Endothelial cell of umbilical vein (primary cell): ENCODE measurements around the gene DPP9. TPM values are rescaled to one million over a fixed set of nuclear protein-coding genes. Genes with fewer than 3 reads are reported as not detected.

Source experiments
- BruUV-seq: library from RNA; stranded (reverse); fragments of 400-500 nt; replicated peaks from 2 replicates; lab custom pipeline; 2021; lab: Mats Ljungman, UMichigan
- CTCF ChIA-PET: fragments of 300-600, 350-600 bp; sonication (Branson Sonifier 250); formaldehyde crosslinking; loops from one replicate; lab custom pipeline; 2021; ENCODE audit warnings: antibody characterized with exemption, inconsistent platforms; lab: Charles Lee
- POLR2A ChIA-PET: fragments of 300-600, 350-600 bp; sonication (Branson Sonifier 250); formaldehyde crosslinking; loops from one replicate; lab custom pipeline; 2021; ENCODE audit warnings: antibody characterized with exemption, inconsistent platforms; lab: Charles Lee
- DNase-seq: peaks from one replicate; pipeline ENCODE4 v3.0.0-alpha.2; 2011; ENCODE audit warnings: low read depth, low spot score
- FAIRE-seq: peaks from 2 replicates; lab custom pipeline; 2011; peaks lifted over from hg19 to GRCh38; lab: Jason Lieb, UNC
- H2AFZ ChIP-seq: 2 replicates; pipeline ENCODE4 v1.6.0; 2012; ENCODE audit warnings: low read depth, low read length, control low read depth, inconsistent platforms
- H3K27ac ChIP-seq: 2 replicates; pipeline ENCODE4 v1.5.1; 2011; ENCODE audit warnings: low read depth, mild to moderate bottlenecking, control low read depth, low read length, moderate library complexity; ENCODE audit not compliant: insufficient read depth
- H3K27me3 ChIP-seq, 2 experiments: 2 replicates each; pipeline versions ENCODE4 v1.6.0 to v1.6.1; 2011; ENCODE audit warnings: low read length in 2 of 2, mixed read lengths in 1 of 2; ENCODE audit not compliant: control insufficient read depth in 2 of 2, insufficient read depth in 2 of 2
- H3K36me3 ChIP-seq, 2 experiments: 2 replicates in 1 of 2; 3 replicates in 1 of 2; pipeline ENCODE4 v1.5.1; 2011; ENCODE audit warnings: low read length in 2 of 2, mild to moderate bottlenecking in 1 of 2, moderate library complexity in 1 of 2; ENCODE audit not compliant: control insufficient read depth in 2 of 2, insufficient read depth in 2 of 2; ENCODE audit errors: extremely low read depth in 1 of 2
- H3K4me1 ChIP-seq: 3 replicates; pipeline ENCODE4 v1.5.1; 2011; ENCODE audit warnings: mild to moderate bottlenecking, low read length; ENCODE audit not compliant: control insufficient read depth, insufficient read depth; ENCODE audit errors: extremely low read depth
- H3K4me2 ChIP-seq: 2 replicates; pipeline ENCODE4 v1.6.1; 2011; ENCODE audit warnings: low read length, control low read depth, mixed read lengths; ENCODE audit not compliant: insufficient read depth
- H3K4me3 ChIP-seq, 3 experiments: fragments of 200-600 bp in 1 of 3; sonication (generic), shearing (Covaris generic) in 1 of 3; replicated peaks in 1 of 3; 2 replicates each; pipeline ENCODE4 v1.5.1; 2011 to 2016; ENCODE audit warnings: control low read depth in 3 of 3, low read length in 3 of 3, mild to moderate bottlenecking in 2 of 3, inconsistent platforms in 1 of 3, low read depth in 1 of 3, moderate library complexity in 1 of 3; ENCODE audit not compliant: insufficient read depth in 1 of 3
- H3K79me2 ChIP-seq: 2 replicates; pipeline ENCODE4 v1.6.0; 2012; ENCODE audit warnings: low read length, inconsistent platforms; ENCODE audit not compliant: control insufficient read depth, insufficient read depth
- H3K9ac ChIP-seq: replicated peaks from 2 replicates; pipeline ENCODE3; 2011; ENCODE audit warnings: low read length, control low read depth; ENCODE audit not compliant: insufficient read depth; ENCODE audit errors: extremely low read depth
- H3K9me1 ChIP-seq: replicated peaks from 3 replicates; pipeline ENCODE4 v1.6.0; 2011; ENCODE audit warnings: mild to moderate bottlenecking, low read length; ENCODE audit not compliant: control insufficient read depth, insufficient read depth; ENCODE audit errors: extremely low read depth
- H3K9me3 ChIP-seq: replicated peaks from 2 replicates; pipeline ENCODE4 v1.5.1; 2012; ENCODE audit warnings: low read length, inconsistent platforms; ENCODE audit not compliant: control insufficient read depth, insufficient read depth
- H4K20me1 ChIP-seq: replicated peaks from 2 replicates; pipeline ENCODE3; 2011; ENCODE audit warnings: mild to moderate bottlenecking, low read length; ENCODE audit not compliant: control insufficient read depth, insufficient read depth; ENCODE audit errors: extremely low read depth
- EZH2 ChIP-seq: IDR thresholded peaks from 2 replicates; pipeline ENCODE4 v1.6.1; 2012; ENCODE audit warnings: borderline replicate concordance, low read depth, mild to moderate bottlenecking, moderate library complexity, low read length, inconsistent platforms; ENCODE audit not compliant: severe bottlenecking
- FOS ChIP-seq: IDR thresholded peaks from 2 replicates; pipeline ENCODE4 v1.6.1; 2011; ENCODE audit warnings: mild to moderate bottlenecking, low read length, moderate library complexity, borderline replicate concordance; ENCODE audit not compliant: insufficient read depth
- GATA2 ChIP-seq: IDR thresholded peaks from 2 replicates; pipeline ENCODE4 v1.7.0; 2011; ENCODE audit warnings: low read depth, mild to moderate bottlenecking, moderate library complexity, mixed read lengths, low read length; ENCODE audit not compliant: insufficient read length, insufficient read depth
- JUN ChIP-seq: IDR thresholded peaks from 2 replicates; pipeline ENCODE4 v1.6.1; 2011; ENCODE audit warnings: borderline replicate concordance, low read depth; ENCODE audit not compliant: insufficient read length, insufficient read depth
- MYC ChIP-seq: IDR thresholded peaks from one replicate; pipeline ENCODE4 v1.6.1; 2011; ENCODE audit warnings: mild to moderate bottlenecking, low read depth, low read length
- POLR2A ChIP-seq: IDR thresholded peaks from 2 replicates; pipeline ENCODE4 v1.6.1; 2012; ENCODE audit warnings: low read depth, mild to moderate bottlenecking, control low read depth, low read length
- POLR2AphosphoS5 ChIP-seq: IDR thresholded peaks from 2 replicates; pipeline ENCODE4 v1.6.1; 2012; ENCODE audit warnings: low read depth, mild to moderate bottlenecking, control low read depth, low read length, moderate library complexity; ENCODE audit not compliant: insufficient read depth
- dilution Hi-C: fragments of 300-500 bp; cut with MboI; formaldehyde crosslinking; loops from one replicate; pipeline ENCODE4 v1.15.0; 2019; ENCODE audit warnings: low sequenced_read_pairs; ENCODE audit not compliant: extremely low pct_ligation_motif_present
- intact Hi-C: fragments of 100-400 bp; cut with micrococcal nuclease; formaldehyde crosslinking; loops from one replicate; pipeline ENCODE4 v1.10.0; 2022
- polyA plus RNA-seq, 4 experiments: library from polyadenylated mRNA; depleted of rRNA in 3 of 4; stranded (reverse) in 3 of 4; unstranded in 1 of 4; fragments of >200 nt; gene quantifications; 2 replicates each; pipeline versions ENCODE4 v1.2.1 to v1.2.3, GENCODE V29; 2011 to 2012; ENCODE audit warnings: missing spikeins in 1 of 4
- total RNA-seq: library from RNA; stranded (reverse); gene quantifications from 2 replicates; pipeline ENCODE4 v1.2.3, GENCODE V29; 2021
- TF ChIP-seq, protein P1 (sequence below): IDR thresholded peaks from 2 replicates; pipeline ENCODE4 v1.6.1; 2011; ENCODE audit not compliant: insufficient read depth, insufficient read length
- TF ChIP-seq, protein P2 (sequence below), 2 donors: IDR thresholded peaks; 1 replicate in 1 of 2; 2 replicates in 1 of 2; pipeline ENCODE4 v1.5.1; 2011; ENCODE audit warnings: low read length in 2 of 2, mild to moderate bottlenecking in 2 of 2, moderate library complexity in 2 of 2, control low read depth in 1 of 2, inconsistent platforms in 1 of 2, low read depth in 1 of 2; ENCODE audit not compliant: insufficient read depth in 1 of 2; ENCODE audit errors: extremely low read depth in 1 of 2

DPP9 gene
- total and polyA plus RNA-seq, 2 donors (not counting 3 experiments of a cell fraction or from before 2014, with no cell fraction given), result 31.5 to 98.0 TPM

DNA sequence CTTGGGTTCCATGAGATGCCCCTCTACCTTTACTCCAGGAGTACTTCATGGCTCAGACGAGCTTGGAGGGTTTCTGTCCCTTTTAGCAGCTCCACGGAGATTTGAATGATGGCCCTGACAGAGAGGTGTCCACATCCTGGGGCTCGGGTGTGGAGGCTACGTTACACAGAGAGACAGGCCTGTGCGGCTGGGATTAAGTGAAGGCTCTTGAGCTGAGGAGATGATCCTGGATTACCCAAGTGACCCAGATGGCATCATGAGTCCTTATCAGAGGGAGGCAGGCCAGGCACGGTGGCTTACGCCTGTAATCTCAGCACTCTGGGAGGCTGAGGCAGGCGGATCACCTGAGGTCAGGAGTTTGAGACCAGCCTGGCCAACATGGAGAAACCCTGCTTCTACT, 12.4 kb downstream of the DPP9 start:
- H4K20me1 ChIP-seq, result no peaks in the 10 kb centered on the region
- BruUV-seq, result no TSS peak
- no peak for FAIRE-seq
- H3K9ac ChIP-seq, result no peak overlapping the region
- H3K4me3 ChIP-seq, result no peak overlapping the region
- no peak overlapping the region for H2AFZ ChIP-seq
- no peaks in the 10 kb centered on the region for H3K9me3 ChIP-seq
- no peak overlapping the region for H3K27ac ChIP-seq
- intact Hi-C loops (loop anchor here (5.0 kb wide), 1 partner anchor 39 kb away; the partner anchor contains the start of gene MYDGF), dilution Hi-C loops (no loop called here)
- no peak for TF ChIP-seq GATA2
- no peak for TF ChIP-seq JUN
- TF ChIP-seq POLR2A, result no peak
- TF ChIP-seq FOS, result no peak
- TF ChIP-seq, protein P1, sequence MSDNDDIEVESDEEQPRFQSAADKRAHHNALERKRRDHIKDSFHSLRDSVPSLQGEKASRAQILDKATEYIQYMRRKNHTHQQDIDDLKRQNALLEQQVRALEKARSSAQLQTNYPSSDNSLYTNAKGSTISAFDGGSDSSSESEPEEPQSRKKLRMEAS, result no peak
- no peak for TF ChIP-seq EZH2
- no peak for TF ChIP-seq POLR2AphosphoS5
- TF ChIP-seq, protein P2, sequence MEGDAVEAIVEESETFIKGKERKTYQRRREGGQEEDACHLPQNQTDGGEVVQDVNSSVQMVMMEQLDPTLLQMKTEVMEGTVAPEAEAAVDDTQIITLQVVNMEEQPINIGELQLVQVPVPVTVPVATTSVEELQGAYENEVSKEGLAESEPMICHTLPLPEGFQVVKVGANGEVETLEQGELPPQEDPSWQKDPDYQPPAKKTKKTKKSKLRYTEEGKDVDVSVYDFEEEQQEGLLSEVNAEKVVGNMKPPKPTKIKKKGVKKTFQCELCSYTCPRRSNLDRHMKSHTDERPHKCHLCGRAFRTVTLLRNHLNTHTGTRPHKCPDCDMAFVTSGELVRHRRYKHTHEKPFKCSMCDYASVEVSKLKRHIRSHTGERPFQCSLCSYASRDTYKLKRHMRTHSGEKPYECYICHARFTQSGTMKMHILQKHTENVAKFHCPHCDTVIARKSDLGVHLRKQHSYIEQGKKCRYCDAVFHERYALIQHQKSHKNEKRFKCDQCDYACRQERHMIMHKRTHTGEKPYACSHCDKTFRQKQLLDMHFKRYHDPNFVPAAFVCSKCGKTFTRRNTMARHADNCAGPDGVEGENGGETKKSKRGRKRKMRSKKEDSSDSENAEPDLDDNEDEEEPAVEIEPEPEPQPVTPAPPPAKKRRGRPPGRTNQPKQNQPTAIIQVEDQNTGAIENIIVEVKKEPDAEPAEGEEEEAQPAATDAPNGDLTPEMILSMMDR (IDR thresholded peaks at IDR 0.05; ENCODE audit: extremely low read depth in 1 of 2, insufficient read depth in 1 of 2, low read depth in 1 of 2, low read length in 2 of 2), result no peak
- no peak for TF ChIP-seq MYC
- no peak overlapping the region for H3K4me2 ChIP-seq
- peaks cover 13 to 45% of the 10 kb centered on the region in 2 experiments for H3K36me3 ChIP-seq
- H3K79me2 ChIP-seq, result peaks cover 21% of the 10 kb centered on the region
- ChIA-PET POLR2A (no interaction called here), CTCF (interaction anchor here (0.6 kb wide), 1 partner anchor 58 kb away, joined by 3 read pairs; no protein-coding TSS in a partner anchor)
- H3K4me1 ChIP-seq, result peaks cover 18% of the 10 kb centered on the region
- no peak for DNase-seq
- H3K9me1 ChIP-seq, result no peaks in the 10 kb centered on the region
- no peaks in the 10 kb centered on the region for H3K27me3 ChIP-seq
